Liver (tissue), 9 donors: ENCODE measurements around the gene IKZF1. TPM values are rescaled to one million over a fixed set of nuclear protein-coding genes. Genes with fewer than 3 reads are reported as not detected.

Experiments used
- DNase-seq: peaks from one replicate; pipeline ENCODE4 v3.0.0-alpha.2; 2017; ENCODE audit warnings: low spot score
- H3K27ac ChIP-seq, 2 donors: one replicate each; pipeline ENCODE4 v1.7.0; 2013; ENCODE audit warnings: inconsistent platforms in 2 of 2, low read length in 2 of 2, control low read depth in 1 of 2, low read depth in 1 of 2, mild to moderate bottlenecking in 1 of 2
- H3K27me3 ChIP-seq, 4 donors: one replicate each; pipeline versions ENCODE4 v1.6.1 to v1.7.0; 2013; ENCODE audit warnings: low read length in 3 of 4, inconsistent platforms in 1 of 4, mild to moderate bottlenecking in 1 of 4, moderate library complexity in 1 of 4; ENCODE audit not compliant: control insufficient read depth in 4 of 4, insufficient read depth in 4 of 4
- H3K36me3 ChIP-seq, 4 donors: one replicate each; pipeline versions ENCODE4 v1.6.1 to v1.7.0; 2013; ENCODE audit warnings: low read length in 3 of 4, mild to moderate bottlenecking in 3 of 4, low read depth in 1 of 4, moderate library complexity in 1 of 4; ENCODE audit not compliant: control insufficient read depth in 4 of 4, insufficient read depth in 3 of 4
- H3K4me1 ChIP-seq, 4 donors: one replicate each; pipeline versions ENCODE4 v1.6.1 to v1.7.0; 2013; ENCODE audit warnings: low read length in 3 of 4, mild to moderate bottlenecking in 3 of 4, moderate library complexity in 1 of 4; ENCODE audit not compliant: control insufficient read depth in 4 of 4, insufficient read depth in 4 of 4
- H3K4me3 ChIP-seq, 3 donors: one replicate each; pipeline versions ENCODE4 v1.6.1 to v1.7.0; 2013; ENCODE audit warnings: low read length in 3 of 3, control low read depth in 1 of 3, low read depth in 1 of 3, mild to moderate bottlenecking in 1 of 3
- H3K9ac ChIP-seq, 2 donors: one replicate each; pipeline ENCODE4 v1.7.0; 2013; ENCODE audit warnings: low read length in 2 of 2, mild to moderate bottlenecking in 2 of 2, moderate library complexity in 2 of 2, control low read depth in 1 of 2, low read depth in 1 of 2
- H3K9me3 ChIP-seq, 4 donors: one replicate each; pipeline versions ENCODE4 v1.6.1 to v1.7.0; 2013; ENCODE audit warnings: low read length in 3 of 4; ENCODE audit not compliant: control insufficient read depth in 4 of 4
- EGR1 ChIP-seq, 2 donors: IDR thresholded peaks; 2 replicates each; pipeline ENCODE4 v1.6.1; 2016 to 2018; ENCODE audit warnings: antibody characterized with exemption in 2 of 2, low read depth in 2 of 2
- FOXA1 ChIP-seq: IDR thresholded peaks from 2 replicates; pipeline ENCODE4 v1.6.1; 2016; ENCODE audit warnings: antibody characterized with exemption
- FOXA2 ChIP-seq: IDR thresholded peaks from 2 replicates; pipeline ENCODE4 v1.6.1; 2016; ENCODE audit warnings: antibody characterized with exemption
- GABPA ChIP-seq, 2 donors: IDR thresholded peaks in 1 of 2; conservative IDR thresholded peaks in 1 of 2; 2 replicates each; pipeline ENCODE4 v1.6.1; 2016; ENCODE audit warnings: antibody characterized with exemption in 2 of 2, mild to moderate bottlenecking in 1 of 2, moderate library complexity in 1 of 2
- HNF4A ChIP-seq, 2 donors: conservative IDR thresholded peaks; 2 replicates each; pipeline ENCODE4 v1.6.1; 2016; ENCODE audit warnings: antibody characterized with exemption in 2 of 2, mild to moderate bottlenecking in 2 of 2
- HNF4G ChIP-seq: IDR thresholded peaks from 2 replicates; pipeline ENCODE4 v1.6.1; 2016; ENCODE audit warnings: antibody characterized with exemption
- JUND ChIP-seq, 2 donors: IDR thresholded peaks; 2 replicates each; pipeline ENCODE4 v1.6.1; 2016; ENCODE audit warnings: antibody characterized with exemption in 2 of 2
- MAX ChIP-seq: IDR thresholded peaks from 2 replicates; pipeline ENCODE4 v1.6.1; 2016; ENCODE audit warnings: antibody characterized with exemption
- NR2F2 ChIP-seq: IDR thresholded peaks from 2 replicates; pipeline ENCODE4 v1.6.1; 2016; ENCODE audit warnings: antibody characterized with exemption
- RAD21 ChIP-seq, 2 donors: IDR thresholded peaks; 2 replicates each; pipeline ENCODE4 v1.6.1; 2016; ENCODE audit warnings: antibody characterized with exemption in 2 of 2, mild to moderate bottlenecking in 2 of 2
- RXRA ChIP-seq, 2 donors: IDR thresholded peaks; 2 replicates each; pipeline ENCODE4 v1.6.1; 2017 to 2018; ENCODE audit warnings: antibody characterized with exemption in 2 of 2, mild to moderate bottlenecking in 1 of 2
- SP1 ChIP-seq: IDR thresholded peaks from 2 replicates; pipeline ENCODE4 v1.6.1; 2018; ENCODE audit warnings: antibody characterized with exemption, mild to moderate bottlenecking
- TAF1 ChIP-seq: conservative IDR thresholded peaks from 2 replicates; pipeline ENCODE4 v1.6.1; 2016; ENCODE audit warnings: antibody characterized with exemption, mild to moderate bottlenecking
- YY1 ChIP-seq: IDR thresholded peaks from 2 replicates; pipeline ENCODE4 v1.6.1; 2016; ENCODE audit warnings: antibody characterized with exemption, mild to moderate bottlenecking
- ZBTB33 ChIP-seq: IDR thresholded peaks from 2 replicates; pipeline ENCODE4 v1.6.1; 2016; ENCODE audit warnings: antibody characterized with exemption
- WGBS: extraction: QIAGEN DNeasy Blood & Tissue Kit; methylation state at CpG from one replicate; pipeline ENCODE4 v1.1.7; 2013; 5-methylcytosine and 5-hydroxymethylcytosine counted together
- polyA plus RNA-seq, 2 donors: library from polyadenylated mRNA; stranded (reverse) in 1 of 2; unstranded in 1 of 2; fragments of 200-250 nt in 1 of 2; fragments of >200 nt in 1 of 2; fragmentation: Nextera tagmentation in 1 of 2; extraction: Ambion mirVana in 1 of 2; gene quantifications; one replicate each; pipeline versions ENCODE4 v1.2.1 to v1.2.3, GENCODE V29; 2013 to 2015
- total RNA-seq, 2 donors: library from RNA; depleted of rRNA; stranded (reverse); fragments of >200 nt; gene quantifications; one replicate each; pipeline ENCODE4 v1.2.3, GENCODE V29; 2014
- TF ChIP-seq, protein P1 (sequence below): IDR thresholded peaks from 2 replicates; pipeline ENCODE4 v1.6.1; 2016; ENCODE audit warnings: antibody characterized with exemption, mild to moderate bottlenecking
- TF ChIP-seq, protein P2 (sequence below): IDR thresholded peaks from 2 replicates; pipeline ENCODE4 v1.6.1; 2016; ENCODE audit warnings: antibody characterized with exemption
- TF ChIP-seq, protein P3 (sequence below): fragments of 150-350 bp; IDR thresholded peaks from 2 replicates; pipeline ENCODE4 v1.5.1; 2017; ENCODE audit warnings: improper control_type of control experiment, low read depth, low read length; ENCODE audit not compliant: missing input control
- donor health status: healthy.
- donor health status: healthy.
- donor health status: healthy.
- donor health status: healthy.
- donor health status: healthy.

IKZF1 gene
- total and polyA plus RNA-seq, 4 donors, result 1.6 to 43.5 (median 6.2) TPM

- no peaks in the 10 kb centered on the region for H3K9me3 ChIP-seq
- no peak overlapping the region for H3K27ac ChIP-seq
- no peaks in the 10 kb centered on the region for H3K4me1 ChIP-seq
- no peak for DNase-seq
- TF ChIP-seq, protein P1, sequence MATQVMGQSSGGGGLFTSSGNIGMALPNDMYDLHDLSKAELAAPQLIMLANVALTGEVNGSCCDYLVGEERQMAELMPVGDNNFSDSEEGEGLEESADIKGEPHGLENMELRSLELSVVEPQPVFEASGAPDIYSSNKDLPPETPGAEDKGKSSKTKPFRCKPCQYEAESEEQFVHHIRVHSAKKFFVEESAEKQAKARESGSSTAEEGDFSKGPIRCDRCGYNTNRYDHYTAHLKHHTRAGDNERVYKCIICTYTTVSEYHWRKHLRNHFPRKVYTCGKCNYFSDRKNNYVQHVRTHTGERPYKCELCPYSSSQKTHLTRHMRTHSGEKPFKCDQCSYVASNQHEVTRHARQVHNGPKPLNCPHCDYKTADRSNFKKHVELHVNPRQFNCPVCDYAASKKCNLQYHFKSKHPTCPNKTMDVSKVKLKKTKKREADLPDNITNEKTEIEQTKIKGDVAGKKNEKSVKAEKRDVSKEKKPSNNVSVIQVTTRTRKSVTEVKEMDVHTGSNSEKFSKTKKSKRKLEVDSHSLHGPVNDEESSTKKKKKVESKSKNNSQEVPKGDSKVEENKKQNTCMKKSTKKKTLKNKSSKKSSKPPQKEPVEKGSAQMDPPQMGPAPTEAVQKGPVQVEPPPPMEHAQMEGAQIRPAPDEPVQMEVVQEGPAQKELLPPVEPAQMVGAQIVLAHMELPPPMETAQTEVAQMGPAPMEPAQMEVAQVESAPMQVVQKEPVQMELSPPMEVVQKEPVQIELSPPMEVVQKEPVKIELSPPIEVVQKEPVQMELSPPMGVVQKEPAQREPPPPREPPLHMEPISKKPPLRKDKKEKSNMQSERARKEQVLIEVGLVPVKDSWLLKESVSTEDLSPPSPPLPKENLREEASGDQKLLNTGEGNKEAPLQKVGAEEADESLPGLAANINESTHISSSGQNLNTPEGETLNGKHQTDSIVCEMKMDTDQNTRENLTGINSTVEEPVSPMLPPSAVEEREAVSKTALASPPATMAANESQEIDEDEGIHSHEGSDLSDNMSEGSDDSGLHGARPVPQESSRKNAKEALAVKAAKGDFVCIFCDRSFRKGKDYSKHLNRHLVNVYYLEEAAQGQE, result no peak
- no peak for TF ChIP-seq HNF4A (conservative IDR thresholded peaks at IDR 0.05)
- TF ChIP-seq SP1, result no peak
- TF ChIP-seq EGR1 (IDR thresholded peaks at IDR 0.05; ENCODE audit: low read depth in 2 of 2), result no peak
- TF ChIP-seq JUND (IDR thresholded peaks at IDR 0.05), result no peak
- no peak for TF ChIP-seq ZBTB33
- no peak for TF ChIP-seq HNF4G
- TF ChIP-seq, protein P2, sequence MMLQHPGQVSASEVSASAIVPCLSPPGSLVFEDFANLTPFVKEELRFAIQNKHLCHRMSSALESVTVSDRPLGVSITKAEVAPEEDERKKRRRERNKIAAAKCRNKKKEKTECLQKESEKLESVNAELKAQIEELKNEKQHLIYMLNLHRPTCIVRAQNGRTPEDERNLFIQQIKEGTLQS, result no peak
- no peak for TF ChIP-seq MAX
- no peak for TF ChIP-seq RAD21 (IDR thresholded peaks at IDR 0.05)
- TF ChIP-seq, protein P3, sequence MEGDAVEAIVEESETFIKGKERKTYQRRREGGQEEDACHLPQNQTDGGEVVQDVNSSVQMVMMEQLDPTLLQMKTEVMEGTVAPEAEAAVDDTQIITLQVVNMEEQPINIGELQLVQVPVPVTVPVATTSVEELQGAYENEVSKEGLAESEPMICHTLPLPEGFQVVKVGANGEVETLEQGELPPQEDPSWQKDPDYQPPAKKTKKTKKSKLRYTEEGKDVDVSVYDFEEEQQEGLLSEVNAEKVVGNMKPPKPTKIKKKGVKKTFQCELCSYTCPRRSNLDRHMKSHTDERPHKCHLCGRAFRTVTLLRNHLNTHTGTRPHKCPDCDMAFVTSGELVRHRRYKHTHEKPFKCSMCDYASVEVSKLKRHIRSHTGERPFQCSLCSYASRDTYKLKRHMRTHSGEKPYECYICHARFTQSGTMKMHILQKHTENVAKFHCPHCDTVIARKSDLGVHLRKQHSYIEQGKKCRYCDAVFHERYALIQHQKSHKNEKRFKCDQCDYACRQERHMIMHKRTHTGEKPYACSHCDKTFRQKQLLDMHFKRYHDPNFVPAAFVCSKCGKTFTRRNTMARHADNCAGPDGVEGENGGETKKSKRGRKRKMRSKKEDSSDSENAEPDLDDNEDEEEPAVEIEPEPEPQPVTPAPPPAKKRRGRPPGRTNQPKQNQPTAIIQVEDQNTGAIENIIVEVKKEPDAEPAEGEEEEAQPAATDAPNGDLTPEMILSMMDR, result no peak
- no peak for TF ChIP-seq YY1
- TF ChIP-seq GABPA (IDR thresholded peaks at IDR 0.05 in 1 of 2, conservative IDR thresholded peaks at IDR 0.05 in 1 of 2), result no peak
- TF ChIP-seq FOXA2, result no peak
- TF ChIP-seq RXRA (IDR thresholded peaks at IDR 0.05), result no peak
- TF ChIP-seq NR2F2, result no peak
- TF ChIP-seq FOXA1, result no peak
- no peak for TF ChIP-seq TAF1
- H3K4me3 ChIP-seq, result no peak overlapping the region
- H3K9ac ChIP-seq, result no peak overlapping the region
- H3K27me3 ChIP-seq, result no peaks in the 10 kb centered on the region
- WGBS, result 74% methylated on average over 5 of the region's 5 CpGs
- H3K36me3 ChIP-seq, result no peaks in the 10 kb centered on the region
Measured at GRCh38 chr7:50295133-50295532, 9.4 kb upstream of the IKZF1 start.
